NCI-H524 treated with DMSO at 0.1 percent for 48 hours (cell line): Measurements from ENCODE around the gene OPHN1.
"Not testable (repeated sequence)": the region's sequence is repeated elsewhere in the genome, so short reads cannot be mapped to it uniquely, and the experiment has no call there.

Experiments used
- DNase-seq: peaks from one replicate; lab custom pipeline; 2025; lab: John Stamatoyannopoulos, UW

The OPHN1 gene

DNA sequence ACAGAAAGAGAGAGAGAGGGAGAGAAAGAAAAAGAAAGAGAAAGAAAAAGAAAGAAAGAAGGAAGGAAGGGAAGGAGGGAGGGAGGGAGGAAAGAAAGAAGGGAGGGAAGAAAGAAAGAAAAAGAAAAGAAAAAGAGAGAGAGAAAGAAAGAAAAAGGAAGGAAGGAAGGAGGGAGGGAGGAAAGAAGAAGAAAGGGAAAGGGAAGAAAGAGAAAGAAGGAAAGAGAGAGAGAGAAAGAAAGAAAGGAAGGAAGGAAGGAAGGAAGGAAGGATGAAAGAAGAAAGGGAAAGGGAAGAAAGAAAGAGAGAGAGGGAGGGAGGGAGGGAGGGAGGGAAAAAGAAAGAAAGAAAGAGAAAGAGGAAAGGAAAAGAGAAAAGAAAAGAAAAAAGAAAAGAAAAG lies 10.8 kb downstream of the OPHN1 start:
- no peak for DNase-seq

DNA sequence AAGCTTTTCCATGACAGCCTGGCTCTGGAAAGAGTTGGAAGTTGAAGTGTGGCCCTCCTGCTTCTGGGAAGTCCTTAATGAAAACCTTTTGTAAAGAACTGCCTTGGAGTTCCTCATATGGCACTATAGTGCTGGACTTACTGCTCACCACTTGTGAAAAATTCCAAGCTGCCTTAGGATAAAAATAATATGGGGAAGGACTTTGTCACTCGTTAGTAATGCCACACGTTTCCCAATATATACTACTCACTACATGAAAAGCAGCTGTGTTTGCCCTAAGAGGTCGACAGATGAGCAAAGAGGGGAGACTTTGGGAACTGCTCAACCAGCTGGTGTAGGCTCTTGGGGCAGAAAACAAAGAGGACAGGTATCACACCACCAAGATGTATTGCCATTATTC lies 11.7 kb downstream of the OPHN1 start:
- DNase-seq: no peak

DNA sequence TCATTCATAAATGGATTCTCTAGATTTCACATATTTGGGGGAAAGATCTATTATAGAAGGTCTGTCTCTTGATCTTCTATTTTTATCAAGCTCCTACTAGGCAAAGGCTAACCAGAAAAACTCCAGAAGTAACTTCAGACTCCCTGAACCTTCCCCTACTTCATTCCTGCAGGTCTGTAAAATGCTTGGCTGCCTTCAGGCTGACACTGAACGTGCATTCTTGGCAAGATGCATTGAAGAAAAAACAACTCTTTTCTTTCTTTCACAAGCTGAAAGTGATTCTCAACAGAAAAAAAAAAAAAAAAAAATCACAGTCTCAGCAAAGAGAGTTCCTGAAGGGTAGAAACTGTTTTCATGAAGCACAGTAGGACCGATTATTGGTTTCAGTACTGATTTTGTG lies 12.7 kb downstream of the OPHN1 start:
- DNase-seq: no peak

GRCh38 chrX:68419975-68420374 lies 13.3 kb downstream of the OPHN1 start:
- DNase-seq: no peak

DNA sequence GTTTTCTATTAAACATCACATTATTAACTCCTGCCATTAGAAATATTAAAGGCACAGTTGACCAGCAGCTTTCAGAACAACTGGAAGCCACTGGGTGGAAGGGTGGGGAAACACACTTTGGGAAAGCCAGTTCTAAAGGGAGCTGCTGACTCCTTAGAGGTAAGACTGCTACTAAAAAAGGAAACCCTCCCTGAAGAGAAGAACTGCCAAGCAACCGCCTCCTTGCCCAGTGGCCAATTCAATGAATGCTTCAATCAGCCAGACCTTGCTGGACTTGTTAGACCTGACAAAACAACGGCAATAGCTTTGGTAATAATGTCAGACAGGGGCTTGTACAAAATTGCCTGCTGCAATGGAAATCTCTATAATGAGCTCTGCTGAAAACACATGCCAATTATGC lies 15.6 kb downstream of the OPHN1 start:
- no peak for DNase-seq

GRCh38 chrX:68416592-68416991 lies 16.7 kb downstream of the OPHN1 start:
- DNase-seq: no peak

- DNase-seq: no peak
These were observed 18.0 kb downstream of the OPHN1 start for GRCh38 chrX:68415316-68415715.

- DNase-seq: no peak
These were observed 20.0 kb downstream of the OPHN1 start for GRCh38 chrX:68413254-68413653.

DNA sequence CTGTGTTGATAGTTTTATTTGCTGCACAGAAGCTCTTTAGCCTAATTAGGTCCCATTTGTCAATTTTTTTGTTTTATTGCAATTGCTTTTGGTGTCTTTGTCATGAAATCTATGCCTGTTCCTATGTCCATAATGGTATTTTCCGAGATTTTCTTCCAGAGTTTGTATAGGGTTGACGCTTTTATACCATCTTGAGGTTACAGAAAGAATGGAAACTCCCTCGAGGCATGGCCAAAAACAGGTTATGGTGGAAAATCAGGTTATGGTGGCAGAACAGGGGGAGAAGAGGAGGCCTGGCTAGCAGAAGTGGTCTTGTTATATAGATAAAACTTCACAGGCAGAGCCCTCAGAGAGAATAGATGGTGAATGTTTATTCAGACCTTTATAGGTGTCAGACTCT lies 21.6 kb downstream of the OPHN1 start:
- DNase-seq: no peak

DNA sequence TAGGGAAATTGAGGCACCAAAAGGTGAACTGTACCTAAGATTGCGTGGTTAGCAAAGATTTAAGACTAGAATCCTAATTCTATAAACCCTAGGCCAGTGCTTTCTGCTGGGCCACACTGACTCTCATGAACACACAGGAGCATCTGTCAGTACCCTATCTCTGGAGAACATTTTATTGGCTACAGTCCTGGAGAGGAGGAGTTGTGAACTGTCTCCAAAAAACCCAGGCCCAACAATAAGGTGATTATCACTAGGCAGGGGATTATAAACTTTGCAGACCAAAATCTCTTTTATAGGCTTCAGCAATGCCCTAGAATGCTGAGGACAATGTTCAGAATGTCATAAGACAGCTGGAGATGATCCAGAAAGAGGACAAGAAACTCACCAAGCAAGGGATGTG lies 24.1 kb downstream of the OPHN1 start:
- DNase-seq: no peak

- DNase-seq: no peak
These were observed 29.8 kb downstream of the OPHN1 start for GRCh38 chrX:68403522-68403921.

DNA sequence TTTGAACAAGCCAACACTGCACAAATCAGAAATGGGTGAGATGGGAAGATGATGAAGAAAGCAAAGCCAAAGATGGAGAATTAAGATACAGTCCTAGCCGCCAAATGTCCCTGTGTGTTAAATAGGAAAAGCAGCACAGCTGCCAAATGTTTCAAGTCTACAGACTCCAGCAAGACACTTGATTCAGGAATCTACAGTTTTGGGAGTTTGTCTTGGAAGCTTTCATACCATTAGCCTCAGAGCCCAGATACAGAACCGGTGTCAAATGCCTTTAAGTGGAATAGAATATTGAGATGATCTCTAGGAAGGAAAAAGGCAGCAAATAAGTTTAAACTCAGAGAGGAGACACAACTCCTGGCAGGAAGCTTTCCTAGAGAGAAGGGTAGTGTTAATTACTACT lies 30.3 kb downstream of the OPHN1 start:
- DNase-seq: no peak

DNA sequence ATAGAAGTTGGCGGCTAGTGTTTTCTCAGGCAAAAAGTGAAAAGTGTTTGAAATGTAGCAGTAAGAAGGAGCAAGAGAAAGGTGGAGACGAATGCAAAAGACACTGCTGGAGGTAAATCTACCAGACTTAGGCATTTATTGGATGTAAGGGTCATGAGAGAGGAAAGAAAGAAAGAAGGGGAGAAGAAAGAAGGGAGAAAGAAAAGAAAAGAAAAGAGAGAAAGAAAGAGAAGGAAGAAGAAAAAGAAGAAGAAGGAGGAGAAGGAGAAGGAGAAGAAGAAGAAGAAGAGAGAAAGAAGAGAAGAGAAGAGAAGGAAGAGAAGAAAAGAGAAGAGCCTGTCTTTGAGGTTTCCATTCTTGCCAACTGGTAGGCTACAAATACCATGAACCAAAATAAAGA lies 31.2 kb downstream of the OPHN1 start:
- DNase-seq: no peak

- no peak for DNase-seq
These were observed 35.0 kb downstream of the OPHN1 start for GRCh38 chrX:68398291-68398690.

- DNase-seq: no peak
These were observed 36.3 kb downstream of the OPHN1 start for GRCh38 chrX:68396953-68397352.

GRCh38 chrX:68389419-68389960 lies 43.8 kb downstream of the OPHN1 start:
- DNase-seq: not testable (repeated sequence)

- DNase-seq: no peak
These were observed 45.5 kb downstream of the OPHN1 start for GRCh38 chrX:68387776-68388175.

- no peak for DNase-seq
These were observed 49.8 kb downstream of the OPHN1 start for GRCh38 chrX:68383540-68383939.

DNA sequence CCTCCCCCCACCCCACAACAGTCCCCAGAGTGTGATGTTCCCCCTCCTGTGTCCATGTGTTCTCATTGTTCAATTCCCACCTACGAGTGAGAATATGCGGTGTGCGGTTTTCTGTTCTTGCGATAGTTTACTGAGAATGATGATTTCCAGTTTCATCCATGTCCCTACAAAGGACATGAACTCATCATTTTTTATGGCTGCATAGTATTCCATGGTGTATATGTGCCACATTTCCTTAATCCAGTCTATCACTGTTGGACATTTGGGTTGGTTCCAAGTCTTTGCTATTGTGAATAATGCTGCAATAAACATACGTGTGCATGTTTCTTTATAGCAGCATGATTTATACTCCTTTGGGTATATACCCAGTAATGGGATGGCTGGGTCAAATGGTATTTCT lies 55.7 kb downstream of the OPHN1 start:
- DNase-seq: not testable (repeated sequence)

- no peak for DNase-seq
These were observed 56.9 kb downstream of the OPHN1 start for GRCh38 chrX:68376373-68376772.

DNA sequence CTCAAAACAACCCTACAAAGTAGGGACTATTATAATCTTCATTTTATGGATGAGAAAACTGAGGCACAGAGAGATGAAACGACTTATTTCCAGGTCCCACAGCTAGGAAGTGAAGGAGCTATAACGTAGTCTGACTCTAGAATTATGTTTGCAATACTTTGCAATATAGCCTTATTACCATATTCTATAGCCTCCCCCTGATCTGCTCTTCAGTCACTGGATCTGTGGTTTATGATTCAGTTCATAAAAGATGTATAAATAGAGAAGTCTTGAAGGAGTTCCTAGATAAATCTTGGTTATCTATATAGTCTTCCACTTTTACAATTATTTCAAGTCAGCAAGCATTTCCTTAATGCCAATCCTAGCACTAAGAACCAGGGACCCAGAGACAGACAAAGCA lies 57.5 kb downstream of the OPHN1 start:
- no peak for DNase-seq

DNA sequence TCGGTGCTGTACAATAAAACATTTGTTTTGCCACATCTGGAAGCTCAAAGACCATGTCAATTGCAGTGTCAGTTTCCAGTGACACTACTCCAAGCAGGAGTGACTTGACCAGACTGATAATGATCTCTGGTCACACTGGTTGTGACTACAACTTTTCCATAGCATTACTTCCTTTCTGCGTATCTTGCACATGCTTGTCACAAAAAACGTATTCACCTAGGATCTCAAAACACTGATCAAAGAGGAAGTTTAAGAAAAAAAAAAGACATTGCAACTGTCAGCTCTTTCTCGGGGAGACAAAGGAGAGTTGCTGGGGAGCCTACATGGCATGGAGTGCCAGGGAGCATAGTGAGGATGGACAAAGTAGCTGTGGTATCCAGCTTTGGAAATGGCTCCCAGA lies 60.6 kb downstream of the OPHN1 start:
- DNase-seq: no peak

DNA sequence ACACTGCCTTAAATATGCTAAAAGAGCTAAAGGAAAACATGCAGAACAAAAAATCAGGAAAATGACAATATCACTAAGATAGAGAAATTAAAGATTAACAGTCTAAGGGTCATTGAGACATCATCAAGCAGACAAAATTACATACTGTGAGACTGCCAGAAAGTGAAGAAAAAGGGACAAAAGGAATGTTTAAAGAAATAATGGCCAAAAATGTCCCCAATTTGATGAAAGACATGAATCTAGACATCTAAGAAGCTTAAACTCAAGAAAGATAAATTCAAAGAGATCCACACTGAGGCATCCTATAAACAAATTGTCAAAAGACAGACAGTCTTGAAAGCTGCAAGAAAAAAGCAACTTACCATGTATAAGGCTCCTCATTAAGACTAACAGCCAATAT lies 63.7 kb downstream of the OPHN1 start:
- DNase-seq: no peak

DNA sequence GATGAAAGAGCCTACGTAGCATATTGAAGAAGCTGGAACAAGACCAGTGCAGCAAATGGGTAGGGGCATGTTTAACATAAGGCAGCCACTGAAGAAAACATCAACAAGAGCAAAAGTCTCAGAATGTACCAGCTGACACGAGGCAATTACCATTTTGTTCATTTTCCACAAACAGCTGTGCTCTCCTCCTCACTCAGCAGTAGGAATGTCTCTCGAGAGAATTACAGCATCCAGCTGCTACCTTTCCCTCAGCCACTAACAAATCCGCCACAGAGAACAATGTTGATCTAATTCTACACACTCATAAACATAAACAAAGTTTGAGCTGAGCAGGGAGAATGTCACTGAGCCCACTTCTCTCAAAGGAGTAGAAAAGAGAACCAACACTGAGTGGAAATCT lies 68.0 kb downstream of the OPHN1 start:
- peak; percentile 3 for DNase-seq

DNA sequence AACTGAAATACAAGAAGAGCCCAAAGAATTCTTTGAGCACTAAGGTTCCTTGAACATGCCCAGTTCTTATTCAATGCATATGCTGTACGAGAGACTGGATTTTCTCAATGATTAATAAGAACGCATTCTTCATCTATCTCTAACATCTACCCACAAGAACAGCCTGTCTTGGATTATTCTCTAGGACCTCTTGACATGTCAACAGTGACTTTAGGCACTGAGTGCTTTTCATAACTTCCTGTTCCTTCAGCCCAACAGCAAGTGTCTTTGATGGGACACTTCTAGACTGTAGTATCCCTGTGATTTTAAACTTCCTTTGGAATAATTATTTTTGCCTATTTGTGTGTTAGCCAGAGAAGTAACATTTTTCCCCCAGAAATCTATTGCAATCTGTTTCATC lies 69.3 kb downstream of the OPHN1 start:
- DNase-seq: no peak
